LNCAP (cell line): Measurements from ENCODE around the gene SLC2A6.

Experiments used
- TF ChIP-seq, protein P1 (sequence below): fragments of 450-650 bp; IDR thresholded peaks from 2 replicates; pipeline ENCODE4 v1.5.1; 2017; ENCODE audit warnings: mild to moderate bottlenecking

SLC2A6 gene

GRCh38 chr9:133485531-133486260, 6.8 kb upstream of the SLC2A6 start:
- TF ChIP-seq, protein P1, sequence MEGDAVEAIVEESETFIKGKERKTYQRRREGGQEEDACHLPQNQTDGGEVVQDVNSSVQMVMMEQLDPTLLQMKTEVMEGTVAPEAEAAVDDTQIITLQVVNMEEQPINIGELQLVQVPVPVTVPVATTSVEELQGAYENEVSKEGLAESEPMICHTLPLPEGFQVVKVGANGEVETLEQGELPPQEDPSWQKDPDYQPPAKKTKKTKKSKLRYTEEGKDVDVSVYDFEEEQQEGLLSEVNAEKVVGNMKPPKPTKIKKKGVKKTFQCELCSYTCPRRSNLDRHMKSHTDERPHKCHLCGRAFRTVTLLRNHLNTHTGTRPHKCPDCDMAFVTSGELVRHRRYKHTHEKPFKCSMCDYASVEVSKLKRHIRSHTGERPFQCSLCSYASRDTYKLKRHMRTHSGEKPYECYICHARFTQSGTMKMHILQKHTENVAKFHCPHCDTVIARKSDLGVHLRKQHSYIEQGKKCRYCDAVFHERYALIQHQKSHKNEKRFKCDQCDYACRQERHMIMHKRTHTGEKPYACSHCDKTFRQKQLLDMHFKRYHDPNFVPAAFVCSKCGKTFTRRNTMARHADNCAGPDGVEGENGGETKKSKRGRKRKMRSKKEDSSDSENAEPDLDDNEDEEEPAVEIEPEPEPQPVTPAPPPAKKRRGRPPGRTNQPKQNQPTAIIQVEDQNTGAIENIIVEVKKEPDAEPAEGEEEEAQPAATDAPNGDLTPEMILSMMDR, result no peak

- TF ChIP-seq, protein P1, result no peak
Observed at GRCh38 chr9:133484671-133485437, 6.0 kb upstream of the SLC2A6 start.

GRCh38 chr9:133483611-133484010, 4.7 kb upstream of the SLC2A6 start:
- TF ChIP-seq, protein P1, result no peak

DNA sequence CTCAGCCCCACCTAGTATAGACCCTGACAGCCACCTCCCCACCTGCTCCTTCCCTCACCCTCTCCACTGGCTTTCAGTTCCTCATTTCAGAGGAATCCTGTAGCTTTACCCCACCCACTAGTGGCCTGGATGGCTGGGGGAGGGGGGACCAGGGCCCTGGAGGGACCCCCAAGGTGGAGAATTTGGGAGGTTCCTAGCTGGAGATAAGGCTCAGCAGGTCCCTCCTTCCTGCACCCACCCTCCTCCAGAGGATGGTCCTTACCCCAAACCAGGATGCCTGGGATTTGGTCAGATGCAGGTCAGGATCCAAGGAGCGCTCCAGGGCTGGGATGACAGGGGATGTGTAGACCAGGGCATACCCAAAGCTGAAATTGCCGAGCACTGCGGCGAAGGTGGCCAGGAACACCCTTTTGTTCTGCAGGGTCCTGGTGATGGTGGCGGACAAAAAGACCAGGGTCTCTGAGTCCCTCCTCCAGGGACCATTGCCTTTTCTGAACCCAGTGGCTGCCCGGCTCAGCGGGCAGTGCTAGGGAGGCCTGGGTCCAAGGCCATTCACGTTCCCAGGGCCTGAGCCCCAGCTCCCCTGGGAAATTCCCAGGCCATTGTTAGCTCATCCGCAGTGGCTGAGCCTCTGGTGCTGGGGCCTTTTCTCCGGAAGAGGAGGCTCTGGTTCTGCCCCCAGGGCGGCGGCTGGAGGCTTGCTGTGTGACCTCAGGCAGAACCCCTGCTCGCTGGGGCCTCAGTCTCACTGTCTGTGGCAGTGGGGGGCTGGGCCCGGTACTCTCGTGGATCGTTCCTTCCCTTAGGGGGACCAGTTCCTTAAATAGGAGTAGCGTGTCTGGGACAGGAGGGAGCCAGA, 678 bp downstream of the SLC2A6 start:
- TF ChIP-seq, protein P1, result no peak

GRCh38 chr9:133477461-133477860, 1.4 kb downstream of the SLC2A6 start:
- TF ChIP-seq, protein P1, result no peak

- TF ChIP-seq, protein P1, result no peak
Observed at GRCh38 chr9:133476941-133477340, 2.0 kb downstream of the SLC2A6 start.
